ENCODE data around the gene LDB2. TPM values are rescaled to one million over a fixed set of nuclear protein-coding genes. Genes with fewer than 3 reads are reported as not detected.

The LDB2 gene
- total RNA-seq, 4 donors from 2014 or later, result 3.9 to 43.7 (median 7.8) TPM

GRCh38 chr4:16783119-16783518, 115.3 kb downstream of the LDB2 start:
- H3K9me3 ChIP-seq, result no peaks in the 10 kb centered on the region
- TF ChIP-seq CTCF (IDR thresholded peaks at IDR 0.05) (no peak), POLR2A (IDR thresholded peaks at IDR 0.05) (no peak)
- no peak for DNase-seq

GRCh38 chr4:16779028-16779675, 119.3 kb downstream of the LDB2 start:
- no peaks in the 10 kb centered on the region for H3K4me1 ChIP-seq
- no peak overlapping the region for H3K27ac ChIP-seq
- DNase-seq, result no peak
- no peak for TF ChIP-seq CTCF (IDR thresholded peaks at IDR 0.05)
- no peak for TF ChIP-seq POLR2A (IDR thresholded peaks at IDR 0.05)
- no peaks in the 10 kb centered on the region for H3K36me3 ChIP-seq
- no peaks in the 10 kb centered on the region for H3K9me3 ChIP-seq
- no peaks in the 10 kb centered on the region for H3K27me3 ChIP-seq
- H3K4me3 ChIP-seq, result no peak overlapping the region

More at GRCh38 chr4:16783119-16783518, 115.3 kb downstream of the LDB2 start:
- Histone ChIP-seq H3K36me3 (no peaks in the 10 kb centered on the region), H3K27ac (no peak overlapping the region), H3K4me3 (no peak overlapping the region), H3K4me1 (no peaks in the 10 kb centered on the region), H3K27me3 (no peaks in the 10 kb centered on the region)

GRCh38 chr4:16777726-16778125, 120.7 kb downstream of the LDB2 start:
- Histone ChIP-seq H3K36me3 (no peaks in the 10 kb centered on the region), H3K27ac (no peak overlapping the region), H3K4me3 (no peak overlapping the region), H3K4me1 (no peaks in the 10 kb centered on the region), H3K27me3 (no peaks in the 10 kb centered on the region), H3K9me3 (no peaks in the 10 kb centered on the region)
- TF ChIP-seq CTCF (IDR thresholded peaks at IDR 0.05), result no peak
- TF ChIP-seq POLR2A (IDR thresholded peaks at IDR 0.05), result no peak
- no peak for DNase-seq

GRCh38 chr4:16775411-16776154, 122.9 kb downstream of the LDB2 start:
- no peak for DNase-seq
- no peaks in the 10 kb centered on the region for H3K36me3 ChIP-seq
- no peak for TF ChIP-seq CTCF (IDR thresholded peaks at IDR 0.05)
- TF ChIP-seq POLR2A (IDR thresholded peaks at IDR 0.05), result no peak
- no peak overlapping the region for H3K27ac ChIP-seq
- no peaks in the 10 kb centered on the region for H3K4me1 ChIP-seq
- H3K27me3 ChIP-seq, result no peaks in the 10 kb centered on the region
- no peak overlapping the region for H3K4me3 ChIP-seq
- H3K9me3 ChIP-seq, result no peaks in the 10 kb centered on the region

GRCh38 chr4:16772366-16772850, 126.0 kb downstream of the LDB2 start:
- no peak overlapping the region for H3K27ac ChIP-seq
- TF ChIP-seq POLR2A (IDR thresholded peaks at IDR 0.05), result no peak
- TF ChIP-seq CTCF (IDR thresholded peaks at IDR 0.05), result no peak

More at GRCh38 chr4:16772366-16772850, 126.0 kb downstream of the LDB2 start:
- Histone ChIP-seq H3K4me3 (no peak overlapping the region), H3K4me1 (no peaks in the 10 kb centered on the region), H3K27me3 (no peaks in the 10 kb centered on the region), H3K9me3 (no peaks in the 10 kb centered on the region), H3K36me3 (no peaks in the 10 kb centered on the region)
- DNase-seq, result no peak
